Raji (cell line): ENCODE results near the gene A4GALT.

Source experiments
- POLR2A ChIP-seq: IDR thresholded peaks from 2 replicates; pipeline ENCODE4 v1.6.1; 2011; ENCODE audit warnings: low read depth, low read length, control low read depth; ENCODE audit not compliant: insufficient read depth

The A4GALT gene

GRCh38 chr22:42720263-42721044 lies at the start of gene A4GALT:
Gene A4GALT, minus strand, starts transcription at chr22:42720870. Its CDS starts 26,919 bp downstream, at chr22:42693951.
- TF ChIP-seq POLR2A: peak; percentile 37; the same call in 1 of the 2 replicates

- TF ChIP-seq POLR2A: no peak
Measured at GRCh38 chr22:42770448-42770726, 49.7 kb upstream of the A4GALT start.

GRCh38 chr22:42769574-42770447 lies 49.1 kb upstream of the A4GALT start:
- TF ChIP-seq POLR2A: no peak

- no peak for TF ChIP-seq POLR2A
Measured at GRCh38 chr22:42769238-42769573, 48.5 kb upstream of the A4GALT start.

GRCh38 chr22:42768385-42769035 lies 47.8 kb upstream of the A4GALT start:
- no peak for TF ChIP-seq POLR2A

GRCh38 chr22:42766860-42767259 lies 46.2 kb upstream of the A4GALT start:
- TF ChIP-seq POLR2A: no peak

- TF ChIP-seq POLR2A: no peak
Measured at GRCh38 chr22:42764895-42765363, 44.3 kb upstream of the A4GALT start.

- no peak for TF ChIP-seq POLR2A
Measured at GRCh38 chr22:42763965-42764480, 43.4 kb upstream of the A4GALT start.

- no peak for TF ChIP-seq POLR2A
Measured at GRCh38 chr22:42760806-42761565, 40.3 kb upstream of the A4GALT start.

GRCh38 chr22:42758931-42759629 lies 38.4 kb upstream of the A4GALT start:
- no peak for TF ChIP-seq POLR2A

- no peak for TF ChIP-seq POLR2A
Measured at GRCh38 chr22:42754658-42755057, 34.0 kb upstream of the A4GALT start.

GRCh38 chr22:42752912-42753311 lies 32.2 kb upstream of the A4GALT start:
- no peak for TF ChIP-seq POLR2A

- no peak for TF ChIP-seq POLR2A
Measured at GRCh38 chr22:42752230-42752746, 31.6 kb upstream of the A4GALT start.

GRCh38 chr22:42747701-42748513 lies 27.2 kb upstream of the A4GALT start:
- TF ChIP-seq POLR2A: no peak

- no peak for TF ChIP-seq POLR2A
Measured at GRCh38 chr22:42745118-42745517, 24.4 kb upstream of the A4GALT start.
